K562 (cell line): ENCODE measurements around the gene DEDD2. TPM values are rescaled to one million over a fixed set of nuclear protein-coding genes. Genes with fewer than 3 reads are reported as not detected.

ENCODE experiments used
- ATAC-seq: fragments of 200-7000 bp; cut with Tn5 transposase; 3 replicates; pipeline ENCODE4 v1.9.1; 2020; ENCODE audit warnings: moderate library complexity
- BruUV-seq: library from RNA; stranded (reverse); fragments of 400-500 nt; replicated peaks from 2 replicates; lab custom pipeline; 2021; lab: Mats Ljungman, UMichigan
- CTCF ChIA-PET: fragments of 300-600 bp; formaldehyde crosslinking; extraction: SDS; loops from one replicate; lab custom pipeline; 2021; ENCODE audit warnings: low intra/inter-chr PET ratio; lab: Yijun Ruan, JAX
- POLR2A ChIA-PET: fragments of 300-600, 350-650 bp; sonication (Branson Sonifier 250); formaldehyde crosslinking; extraction: SDS; loops from one replicate; lab custom pipeline; 2021; ENCODE audit warnings: antibody characterized with exemption, inconsistent platforms; lab: Yijun Ruan, JAX
- DNase-seq, 4 experiments: peaks; one replicate each; pipeline versions ENCODE4 v3.0.0 to v3.0.0-alpha.2; 2011 to 2018; ENCODE audit warnings: low spot score in 3 of 4, mixed read lengths in 3 of 4; ENCODE audit errors: extremely low read depth in 1 of 4
- FAIRE-seq: peaks from 2 replicates; lab custom pipeline; 2011; peaks lifted over from hg19 to GRCh38; lab: Jason Lieb, UNC
- H2AFZ ChIP-seq: 2 replicates; pipeline ENCODE4 v1.6.0; 2011; ENCODE audit warnings: low read depth, low read length, control low read depth, inconsistent platforms
- H3K27ac ChIP-seq: fragments of 200-600 bp; 3 replicates; pipeline ENCODE4 v1.8.0; 2011; ENCODE audit warnings: low read depth, mild to moderate bottlenecking, control low read depth, inconsistent platforms, low read length, moderate library complexity, mixed read lengths; ENCODE audit errors: extremely low read depth
- H3K27me3 ChIP-seq, 2 experiments: fragments of 300-600 bp in 1 of 2; 2 replicates in 1 of 2; 3 replicates in 1 of 2; pipeline versions ENCODE4 v1.6.0 to v1.8.0; 2011; ENCODE audit warnings: inconsistent platforms in 2 of 2, low read length in 2 of 2, mild to moderate bottlenecking in 1 of 2, mixed read lengths in 1 of 2, moderate library complexity in 1 of 2; ENCODE audit not compliant: control insufficient read depth in 2 of 2, insufficient read depth in 2 of 2
- H3K36me3 ChIP-seq: fragments of 300-600 bp; 3 replicates; pipeline ENCODE4 v1.8.0; 2011; ENCODE audit warnings: mild to moderate bottlenecking, low read length, inconsistent platforms; ENCODE audit not compliant: control insufficient read depth, insufficient read depth
- H3K4me1 ChIP-seq, 2 experiments: fragments of 200-600 bp in 1 of 2; replicated peaks in 1 of 2; 2 replicates in 1 of 2; 3 replicates in 1 of 2; pipeline versions ENCODE4 v1.5.1 to v1.8.0; 2011; ENCODE audit warnings: inconsistent platforms in 2 of 2, low read length in 2 of 2, mild to moderate bottlenecking in 1 of 2, mixed read lengths in 1 of 2, moderate library complexity in 1 of 2; ENCODE audit not compliant: control insufficient read depth in 2 of 2, insufficient read depth in 2 of 2
- H3K4me2 ChIP-seq: 2 replicates; pipeline ENCODE4 v1.6.1; 2011; ENCODE audit warnings: low read length, control low read depth, inconsistent platforms, mixed read lengths; ENCODE audit not compliant: insufficient read depth
- H3K4me3 ChIP-seq: fragments of 200-600 bp; sonication (generic), shearing (Covaris generic); 2 replicates; pipeline ENCODE4 v1.5.1; 2016; ENCODE audit warnings: control low read depth, inconsistent platforms
- H3K79me2 ChIP-seq: fragments of 200-600 bp; 3 replicates; pipeline ENCODE4 v1.8.0; 2011; ENCODE audit warnings: low read length, inconsistent platforms; ENCODE audit not compliant: control insufficient read depth, insufficient read depth
- H3K9ac ChIP-seq, 2 experiments: 2 replicates each; pipeline versions ENCODE4 v1.6.0 to v1.6.1; 2011; ENCODE audit warnings: low read depth in 2 of 2, low read length in 2 of 2, control low read depth in 1 of 2, inconsistent platforms in 1 of 2, mild to moderate bottlenecking in 1 of 2, mixed read lengths in 1 of 2; ENCODE audit not compliant: insufficient read depth in 1 of 2
- H3K9me1 ChIP-seq: one replicate; pipeline ENCODE4 v1.6.0; 2011; ENCODE audit warnings: inconsistent platforms, mild to moderate bottlenecking, low read length, moderate library complexity; ENCODE audit not compliant: control insufficient read depth, insufficient read depth
- H3K9me3 ChIP-seq: replicated peaks from 2 replicates; pipeline ENCODE4 v1.5.1; 2011; ENCODE audit warnings: low read depth, low read length, inconsistent platforms; ENCODE audit not compliant: control insufficient read depth, insufficient read depth
- H4K20me1 ChIP-seq: replicated peaks from 2 replicates; pipeline ENCODE4 v1.6.1; 2011; ENCODE audit warnings: low read length, inconsistent platforms, mixed read lengths; ENCODE audit not compliant: control insufficient read depth, insufficient read depth
- CBFA2T3 ChIP-seq: fragments of 450-650 bp; IDR thresholded peaks from 2 replicates; pipeline ENCODE4 v1.6.1; 2017
- CXXC5 ChIP-seq: fragments of 250-450 bp; sonication (Bioruptor Pico); IDR thresholded peaks from 2 replicates; pipeline ENCODE4 v1.8.0; 2022; ENCODE audit warnings: inconsistent platforms, mild to moderate bottlenecking, moderate library complexity
- MAZ ChIP-seq, 2 experiments: fragments of 450-650 bp in 1 of 2; sonication (generic) in 1 of 2; formaldehyde crosslinking; IDR thresholded peaks in 1 of 2; conservative IDR thresholded peaks in 1 of 2; 2 replicates each; pipeline versions ENCODE4 v1.4.0 to v1.5.0; 2020; ENCODE audit warnings: mild to moderate bottlenecking in 1 of 2, missing genetic modification reagents in 1 of 2
- MYC ChIP-seq, 2 experiments: fragments of 250-450 bp in 1 of 2; sonication (Bioruptor Pico) in 1 of 2; IDR thresholded peaks; 2 replicates each; pipeline versions ENCODE4 v1.5.1 to v1.6.1; 2012 to 2021; ENCODE audit warnings: low read depth in 2 of 2, borderline replicate concordance in 1 of 2, improper control_type of control experiment in 1 of 2, low read length in 1 of 2, mild to moderate bottlenecking in 1 of 2, moderate library complexity in 1 of 2
- PHF20 ChIP-seq: fragments of 450-650 bp; IDR thresholded peaks from 2 replicates; pipeline ENCODE4 v1.6.1; 2018; ENCODE audit not compliant: partially characterized antibody
- POLR2G ChIP-seq: fragments of 200-400 bp; formaldehyde crosslinking; IDR thresholded peaks from 2 replicates; pipeline ENCODE4 v1.6.1; 2017; ENCODE audit warnings: low read depth, mild to moderate bottlenecking, antibody characterized with exemption, low read length, moderate library complexity
- ZBTB26 ChIP-seq: fragments of 450-650 bp; formaldehyde crosslinking; IDR thresholded peaks from 2 replicates; pipeline ENCODE4 v1.4.0; 2022; ENCODE audit warnings: missing genetic modification characterization
- ZNF175 ChIP-seq: fragments of 200-800 bp; sonication (Bioruptor generic); IDR thresholded peaks from 2 replicates; pipeline ENCODE4 v1.6.1; 2016; ENCODE audit warnings: low read depth, mild to moderate bottlenecking, missing genetic modification characterization, missing compliant biosample characterization
- ZSCAN29 ChIP-seq: fragments of 450-650 bp; IDR thresholded peaks from 2 replicates; pipeline ENCODE4 v1.6.1; 2017
- WGBS: fragments of 100-300 bp; shearing (Covaris generic); methylation state at CpG from one replicate; pipeline ENCODE4 v1.1.6; 2016; ENCODE audit warnings: low coverage, mixed read lengths; ENCODE audit not compliant: insufficient coverage; ENCODE audit errors: missing lambda C conversion rate; 5-methylcytosine and 5-hydroxymethylcytosine counted together
- in situ Hi-C: fragments of 300-500 bp; cut with MboI; formaldehyde crosslinking; loops from 4 replicates; pipeline ENCODE4 v1.15.0; 2018; ENCODE audit warnings: inconsistent platforms, mixed read lengths
- intact Hi-C: fragments of 100-400 bp; cut with micrococcal nuclease; formaldehyde crosslinking; loops from 2 replicates; pipeline ENCODE4 v1.14.2; 2022
- polyA plus RNA-seq, 8 experiments: library from polyadenylated mRNA; depleted of rRNA in 4 of 8; stranded (reverse) in 5 of 8; unstranded in 3 of 8; fragments of >200 nt; fragmentation: Nextera tagmentation in 2 of 8; fragmentation: Illumina TruSeq in 1 of 8; extraction: Ambion mirVana in 2 of 8; extraction: Trizol in 1 of 8; gene quantifications; 2 replicates each; pipeline versions ENCODE4 v1.2.1 to v1.2.3, GENCODE V29; 2011 to 2014; ENCODE audit warnings: inconsistent platforms in 1 of 8, missing spikeins in 1 of 8
- total RNA-seq, 7 experiments: library from RNA; depleted of rRNA in 6 of 7; stranded (reverse); fragments of >200 nt in 6 of 7; fragmentation: Illumina TruSeq in 2 of 7; extraction: Trizol in 2 of 7; gene quantifications; 2 replicates each; pipeline versions ENCODE4 v1.2.1 to v1.2.3, GENCODE V29; 2011 to 2021; ENCODE audit warnings: low replicate concordance in 1 of 7
- TF ChIP-seq, protein P1 (sequence below): fragments of 450-650 bp; IDR thresholded peaks from 2 replicates; pipeline ENCODE4 v1.6.1; 2014; ENCODE audit warnings: low read depth, mild to moderate bottlenecking, moderate library complexity, borderline replicate concordance
- TF ChIP-seq, protein P2 (sequence below), 2 experiments: fragments of 200-800 bp in 1 of 2; sonication (Bioruptor generic) in 1 of 2; sonication (generic) in 1 of 2; formaldehyde crosslinking in 1 of 2; IDR thresholded peaks in 1 of 2; conservative IDR thresholded peaks in 1 of 2; 2 replicates each; pipeline versions ENCODE4 v1.5.0 to v1.6.1; 2016 to 2020; ENCODE audit warnings: missing compliant biosample characterization in 1 of 2, missing genetic modification characterization in 1 of 2, missing genetic modification reagents in 1 of 2

DEDD2 gene
- total and polyA plus RNA-seq, 9 of the 15 experiments (the other 6 are each of a cell fraction or from before 2014, with no cell fraction given) = 4.3 to 43.0 (median 29.2) TPM

DNA sequence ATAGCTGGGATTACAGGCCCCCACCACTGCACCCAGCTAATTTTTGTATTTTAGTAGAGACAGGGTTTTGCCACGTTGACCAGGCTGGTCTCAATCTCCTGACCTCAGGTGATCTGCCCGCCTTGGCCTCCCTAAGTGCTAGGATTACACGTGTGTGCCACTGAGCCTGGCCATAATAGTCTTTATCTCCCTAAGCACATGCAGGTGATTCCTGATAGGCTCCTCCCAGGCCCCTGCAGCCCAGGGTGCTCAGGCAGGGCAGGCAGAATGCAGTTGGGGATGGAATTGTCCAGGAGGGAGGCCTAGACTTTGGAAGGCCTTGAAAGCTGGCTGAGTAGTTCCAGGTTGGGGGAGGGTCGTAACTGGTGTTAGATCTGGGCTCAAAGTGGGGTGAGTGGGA, 11.2 kb upstream of the DEDD2 start:
- peaks cover 94% of the 10 kb centered on the region for H3K36me3 ChIP-seq
- in situ Hi-C loops = no loop called here
- peaks cover 21 to 35% of the 10 kb centered on the region in 2 experiments for H3K4me1 ChIP-seq
- peak; percentile 47 for ATAC-seq
- ChIA-PET POLR2A (interaction anchor here (0.6 to 7.2 kb wide), 5 partner anchors 9 to 146 kb away, joined by 3 to 116 read pairs (median 3); partner anchors contain the start of genes GSK3A and ZNF526), CTCF (no interaction called here)
- peak overlapping the region; percentile 69 for H3K4me2 ChIP-seq
- peak in 2 of 4 experiments; percentile 48 to 67 for DNase-seq
- no peaks in the 10 kb centered on the region for H3K9me3 ChIP-seq
- H3K27ac ChIP-seq = peak overlapping the region; percentile 75
- H3K79me2 ChIP-seq = peaks cover 46% of the 10 kb centered on the region
- peak; percentile 71 for FAIRE-seq
- BruUV-seq = no TSS peak
- H2AFZ ChIP-seq = no peak overlapping the region
- H3K4me3 ChIP-seq = no peak overlapping the region
- H3K9me1 ChIP-seq = no peaks in the 10 kb centered on the region
- H3K27me3 ChIP-seq = no peaks in the 10 kb centered on the region
- peak overlapping the region; percentile 29 to 37 for H3K9ac ChIP-seq
- peaks cover 35% of the 10 kb centered on the region for H4K20me1 ChIP-seq
- 15% methylated on average over 4 of the region's 4 CpGs for WGBS
- intact Hi-C loops = loop anchor here (5.0 kb wide), 1 partner anchor 46 kb away; no protein-coding TSS in a partner anchor
- TF ChIP-seq POLR2G (0 out of 2 replicates have a peak, but pooled peaks have one; percentile 14), ZSCAN29 (no peak), ZBTB26 (CRISPR knock-in tag) (0 out of 2 replicates have a peak, but pooled peaks have one; percentile 39), ZNF175 (CRISPR knock-in tag) (no peak), CBFA2T3 (peak; percentile 69), MAZ (CRISPR knock-in tag; conservative IDR thresholded peaks at IDR 0.05 in 1 of 2, IDR thresholded peaks at IDR 0.05 in 1 of 2) (no peak), MYC (IDR thresholded peaks at IDR 0.05; ENCODE audit: low read depth, low read length) (0 out of 2 replicates have a peak, but pooled peaks have one; percentile 37), MYC (CRISPR knock-in tag; IDR thresholded peaks at IDR 0.05; ENCODE audit: borderline replicate concordance, low read depth) (no peak), PHF20 (no peak), CXXC5 (CRISPR knock-in tag) (peak; percentile 19; the same call in 1 of the 2 replicates)
- TF ChIP-seq, protein P1, sequence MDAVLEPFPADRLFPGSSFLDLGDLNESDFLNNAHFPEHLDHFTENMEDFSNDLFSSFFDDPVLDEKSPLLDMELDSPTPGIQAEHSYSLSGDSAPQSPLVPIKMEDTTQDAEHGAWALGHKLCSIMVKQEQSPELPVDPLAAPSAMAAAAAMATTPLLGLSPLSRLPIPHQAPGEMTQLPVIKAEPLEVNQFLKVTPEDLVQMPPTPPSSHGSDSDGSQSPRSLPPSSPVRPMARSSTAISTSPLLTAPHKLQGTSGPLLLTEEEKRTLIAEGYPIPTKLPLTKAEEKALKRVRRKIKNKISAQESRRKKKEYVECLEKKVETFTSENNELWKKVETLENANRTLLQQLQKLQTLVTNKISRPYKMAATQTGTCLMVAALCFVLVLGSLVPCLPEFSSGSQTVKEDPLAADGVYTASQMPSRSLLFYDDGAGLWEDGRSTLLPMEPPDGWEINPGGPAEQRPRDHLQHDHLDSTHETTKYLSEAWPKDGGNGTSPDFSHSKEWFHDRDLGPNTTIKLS = peak; percentile 26; the same call in 1 of the 2 replicates
- TF ChIP-seq, protein P2, sequence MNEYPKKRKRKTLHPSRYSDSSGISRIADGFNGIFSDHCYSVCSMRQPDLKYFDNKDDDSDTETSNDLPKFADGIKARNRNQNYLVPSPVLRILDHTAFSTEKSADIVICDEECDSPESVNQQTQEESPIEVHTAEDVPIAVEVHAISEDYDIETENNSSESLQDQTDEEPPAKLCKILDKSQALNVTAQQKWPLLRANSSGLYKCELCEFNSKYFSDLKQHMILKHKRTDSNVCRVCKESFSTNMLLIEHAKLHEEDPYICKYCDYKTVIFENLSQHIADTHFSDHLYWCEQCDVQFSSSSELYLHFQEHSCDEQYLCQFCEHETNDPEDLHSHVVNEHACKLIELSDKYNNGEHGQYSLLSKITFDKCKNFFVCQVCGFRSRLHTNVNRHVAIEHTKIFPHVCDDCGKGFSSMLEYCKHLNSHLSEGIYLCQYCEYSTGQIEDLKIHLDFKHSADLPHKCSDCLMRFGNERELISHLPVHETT (CRISPR knock-in tag; conservative IDR thresholded peaks at IDR 0.05 in 1 of 2, IDR thresholded peaks at IDR 0.05 in 1 of 2) = no peak
